SK-N-SH (cell line): Measurements from ENCODE around the gene NPTX1. TPM values are rescaled to one million over a fixed set of nuclear protein-coding genes. Genes with fewer than 3 reads are reported as not detected.
A peak's percentile ranks its signal among the peaks of the same experiment; 100 is the strongest.

Experiments
- CTCF ChIA-PET: fragments of 300-600, 350-600 bp; formaldehyde crosslinking; extraction: SDS; loops from one replicate; lab custom pipeline; 2021; lab: Yijun Ruan, JAX
- POLR2A ChIA-PET: fragments of 350-600 bp; sonication (Branson Sonifier 250); formaldehyde crosslinking; extraction: SDS; loops from one replicate; lab custom pipeline; 2020; ENCODE audit warnings: antibody characterized with exemption, inconsistent platforms; lab: Yijun Ruan, JAX
- DNase-seq: peaks from one replicate; pipeline ENCODE4 v3.0.0; 2012
- H2AFZ ChIP-seq: fragments of 200-600 bp; sonication (generic); 2 replicates; pipeline ENCODE4 v1.8.1; 2016; ENCODE audit warnings: antibody characterized with exemption, mild to moderate bottlenecking, low read depth
- H3F3A ChIP-seq: fragments of 200-600 bp; sonication (generic); replicated peaks from 2 replicates; pipeline ENCODE3; 2016; ENCODE audit warnings: antibody characterized with exemption, mild to moderate bottlenecking; ENCODE audit not compliant: insufficient read depth
- H3K27ac ChIP-seq, 2 experiments: fragments of 200-500 bp in 1 of 2; fragments of 200-600 bp in 1 of 2; sonication (Bioruptor generic) in 1 of 2; sonication (generic), shearing (Covaris generic) in 1 of 2; 2 replicates each; pipeline versions ENCODE4 v1.5.1 to v1.6.1; 2014 to 2016; ENCODE audit warnings: low read depth in 2 of 2, inconsistent platforms in 1 of 2, low read length in 1 of 2, mild to moderate bottlenecking in 1 of 2, mixed read lengths in 1 of 2
- H3K27me3 ChIP-seq: fragments of 200-600 bp; sonication (generic), shearing (Covaris generic); 2 replicates; pipeline ENCODE4 v1.6.1; 2016; ENCODE audit warnings: mixed run types; ENCODE audit not compliant: insufficient read depth
- H3K36me3 ChIP-seq, 2 experiments: fragments of 200-500 bp in 1 of 2; fragments of 200-600 bp in 1 of 2; sonication (Bioruptor generic) in 1 of 2; sonication (generic) in 1 of 2; replicated peaks in 1 of 2; 2 replicates each; pipeline versions ENCODE3 to v1.5.1; 2014 to 2016; ENCODE audit warnings: low read length in 1 of 2, mild to moderate bottlenecking in 1 of 2; ENCODE audit not compliant: insufficient read depth in 2 of 2, control insufficient read depth in 1 of 2
- H3K4me1 ChIP-seq, 2 experiments: fragments of 200-500 bp in 1 of 2; fragments of 200-600 bp in 1 of 2; sonication (Bioruptor generic) in 1 of 2; sonication (generic), shearing (Covaris generic) in 1 of 2; 2 replicates each; pipeline versions ENCODE4 v1.5.1 to v1.6.1; 2014 to 2016; ENCODE audit warnings: low read depth in 1 of 2, low read length in 1 of 2, mixed run types in 1 of 2; ENCODE audit not compliant: insufficient read depth in 2 of 2, control insufficient read depth in 1 of 2
- H3K4me2 ChIP-seq: fragments of 200-600 bp; sonication (generic), shearing (Covaris generic); 2 replicates; pipeline ENCODE4 v1.6.1; 2017; ENCODE audit warnings: mixed run types
- H3K4me3 ChIP-seq, 2 experiments: fragments of 200-500 bp in 1 of 2; fragments of 200-600 bp in 1 of 2; sonication (Bioruptor generic) in 1 of 2; sonication (generic), shearing (Covaris generic) in 1 of 2; 2 replicates each; pipeline versions ENCODE4 v1.5.1 to v1.8.1; 2014 to 2016; ENCODE audit warnings: low read depth in 2 of 2, inconsistent platforms in 1 of 2, low read length in 1 of 2, mild to moderate bottlenecking in 1 of 2, mixed read lengths in 1 of 2, moderate library complexity in 1 of 2
- H3K79me2 ChIP-seq: fragments of 200-600 bp; sonication (generic); 2 replicates; pipeline ENCODE4 v1.8.1; 2017; ENCODE audit warnings: mild to moderate bottlenecking; ENCODE audit not compliant: insufficient read depth
- H3K9ac ChIP-seq: fragments of 200-600 bp; sonication (generic); 2 replicates; pipeline ENCODE4 v1.6.1; 2017; ENCODE audit warnings: mixed run types
- H3K9me2 ChIP-seq: fragments of 200-600 bp; sonication (generic); 2 replicates; pipeline ENCODE4 v1.6.1; 2017; ENCODE audit warnings: mixed run types
- H3K9me3 ChIP-seq: fragments of 200-600 bp; sonication (generic); 2 replicates; pipeline ENCODE4 v1.6.1; 2017; ENCODE audit warnings: mixed run types, mild to moderate bottlenecking, moderate library complexity
- H4K20me1 ChIP-seq: fragments of 200-600 bp; sonication (generic); 2 replicates; pipeline ENCODE4 v1.6.1; 2017; ENCODE audit warnings: mild to moderate bottlenecking, mixed run types; ENCODE audit not compliant: insufficient read depth
- EZH2phosphoT487 ChIP-seq: fragments of 200-600 bp; sonication (generic); IDR thresholded peaks from 2 replicates; pipeline ENCODE4 v1.6.1; 2017; ENCODE audit warnings: low read depth, mixed run types, mild to moderate bottlenecking, antibody characterized with exemption, moderate library complexity, borderline replicate concordance
- FOXJ3 ChIP-seq: sonication (generic); formaldehyde crosslinking; IDR thresholded peaks from 2 replicates; pipeline ENCODE4 v1.5.1; 2020; ENCODE audit warnings: mild to moderate bottlenecking, missing genetic modification reagents
- FOXM1 ChIP-seq: IDR thresholded peaks from 2 replicates; pipeline ENCODE4 v1.4.0; 2012; ENCODE audit warnings: low read depth, mild to moderate bottlenecking
- GABPA ChIP-seq: IDR thresholded peaks from 2 replicates; pipeline ENCODE4 v1.4.0; 2012; ENCODE audit warnings: low read depth, mild to moderate bottlenecking
- GATA2 ChIP-seq: sonication (generic); formaldehyde crosslinking; IDR thresholded peaks from 2 replicates; pipeline ENCODE4 v1.5.0; 2020; ENCODE audit warnings: mild to moderate bottlenecking, missing genetic modification reagents
- RCOR1 ChIP-seq: fragments of 150-350 bp; IDR thresholded peaks from 2 replicates; pipeline ENCODE4 v1.6.1; 2017; ENCODE audit warnings: antibody characterized with exemption, low read length
- SMC3 ChIP-seq: IDR thresholded peaks from 2 replicates; pipeline ENCODE4 v1.6.1; 2012; ENCODE audit warnings: low read depth, low read length, improper control_type of control experiment
- WGBS: methylation state at CpG from one replicate; pipeline ENCODE4 v1.1.6; 2017; ENCODE audit warnings: low lambda C conversion rate; 5-methylcytosine and 5-hydroxymethylcytosine counted together
- polyA plus RNA-seq, 3 experiments: library from polyadenylated mRNA; depleted of rRNA; stranded (reverse); fragments of >200 nt; gene quantifications; 2 replicates each; pipeline ENCODE4 v1.2.3, GENCODE V29; 2012
- TF ChIP-seq, protein P1 (sequence below): IDR thresholded peaks from 2 replicates; pipeline ENCODE4; 2012

Gene NPTX1
- polyA plus RNA-seq, 1 of the 3 experiments (the other 2 are of a cell fraction): 0.05 TPM

DNA sequence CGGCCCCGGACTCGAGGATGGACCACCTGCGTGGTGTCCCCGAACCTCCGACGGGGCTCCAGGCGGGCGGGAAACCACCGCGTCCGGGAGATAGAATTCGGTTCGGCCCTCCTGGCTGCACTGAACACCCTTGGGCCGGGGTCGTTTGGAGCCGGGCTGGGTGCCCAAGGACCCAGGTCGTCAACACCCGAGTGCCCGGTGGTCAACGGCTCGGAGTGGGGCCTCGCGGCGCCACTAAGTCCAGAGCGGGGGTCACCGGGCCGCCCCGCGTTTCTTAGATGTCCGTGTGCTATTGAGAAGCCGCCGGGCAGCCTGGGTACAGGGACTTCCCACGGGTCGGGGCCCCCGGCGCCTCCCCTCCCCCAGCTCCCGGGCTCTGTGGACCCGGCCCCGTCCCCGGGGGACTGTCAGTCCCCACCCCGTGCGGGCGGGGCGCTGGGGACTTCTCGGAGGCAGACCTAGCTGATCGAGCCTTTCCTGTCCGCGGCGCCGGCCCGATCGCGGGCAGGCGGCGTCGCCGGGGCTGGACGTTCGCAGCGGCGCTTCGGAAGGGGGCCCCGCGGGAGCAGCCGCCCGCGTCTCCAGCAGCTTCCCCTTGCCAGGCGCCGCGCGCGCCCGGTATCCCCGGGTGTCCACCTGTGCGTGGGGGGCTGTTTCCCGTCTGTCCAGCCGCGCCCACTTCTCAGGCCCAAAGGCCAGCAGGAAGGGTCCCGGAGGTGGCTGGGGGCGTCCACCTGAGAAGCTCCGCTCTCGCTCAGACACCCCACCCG, 655 bp upstream of the NPTX1 start:
- POLR2A ChIA-PET: interaction anchor here (1.1 to 1.6 kb wide), 2 partner anchors 12 to 22 kb away, joined by 4 to 5 read pairs; no protein-coding TSS in a partner anchor
- Histone ChIP-seq H3K9me2 (no peaks in the 10 kb centered on the region), H3K4me3 (no peak overlapping the region; a peak in 1 of 4 replicates), H3K79me2 (no peaks in the 10 kb centered on the region), H4K20me1 (peaks cover 14% of the 10 kb centered on the region), H3K36me3 (no peaks in the 10 kb centered on the region), H3K27me3 (peaks cover 99% of the 10 kb centered on the region), H3K27ac (no peak overlapping the region), H3K9me3 (no peaks in the 10 kb centered on the region), H3K4me1 (peaks cover 0 to 14% of the 10 kb centered on the region in 2 experiments; a peak in 1 of 4 replicates), H3K9ac (no peak overlapping the region), H3K4me2 (peak overlapping the region; percentile 91; the same call in 1 of the 2 replicates), H2AFZ (no peak overlapping the region), H3F3A (no peaks in the 10 kb centered on the region)
- no peak for TF ChIP-seq GATA2
- no peak for TF ChIP-seq RCOR1
- TF ChIP-seq GABPA: no peak
- TF ChIP-seq EZH2phosphoT487: peak; percentile 99
- peak; percentile 75 for DNase-seq
- 2% methylated on average over 19 of the region's 84 CpGs for WGBS
- CTCF ChIA-PET: interaction anchor here (0.6 to 7.6 kb wide), 41 partner anchors 9 to 619 kb away, joined by 3 to 71 read pairs (median 4); no protein-coding TSS in a partner anchor

DNA sequence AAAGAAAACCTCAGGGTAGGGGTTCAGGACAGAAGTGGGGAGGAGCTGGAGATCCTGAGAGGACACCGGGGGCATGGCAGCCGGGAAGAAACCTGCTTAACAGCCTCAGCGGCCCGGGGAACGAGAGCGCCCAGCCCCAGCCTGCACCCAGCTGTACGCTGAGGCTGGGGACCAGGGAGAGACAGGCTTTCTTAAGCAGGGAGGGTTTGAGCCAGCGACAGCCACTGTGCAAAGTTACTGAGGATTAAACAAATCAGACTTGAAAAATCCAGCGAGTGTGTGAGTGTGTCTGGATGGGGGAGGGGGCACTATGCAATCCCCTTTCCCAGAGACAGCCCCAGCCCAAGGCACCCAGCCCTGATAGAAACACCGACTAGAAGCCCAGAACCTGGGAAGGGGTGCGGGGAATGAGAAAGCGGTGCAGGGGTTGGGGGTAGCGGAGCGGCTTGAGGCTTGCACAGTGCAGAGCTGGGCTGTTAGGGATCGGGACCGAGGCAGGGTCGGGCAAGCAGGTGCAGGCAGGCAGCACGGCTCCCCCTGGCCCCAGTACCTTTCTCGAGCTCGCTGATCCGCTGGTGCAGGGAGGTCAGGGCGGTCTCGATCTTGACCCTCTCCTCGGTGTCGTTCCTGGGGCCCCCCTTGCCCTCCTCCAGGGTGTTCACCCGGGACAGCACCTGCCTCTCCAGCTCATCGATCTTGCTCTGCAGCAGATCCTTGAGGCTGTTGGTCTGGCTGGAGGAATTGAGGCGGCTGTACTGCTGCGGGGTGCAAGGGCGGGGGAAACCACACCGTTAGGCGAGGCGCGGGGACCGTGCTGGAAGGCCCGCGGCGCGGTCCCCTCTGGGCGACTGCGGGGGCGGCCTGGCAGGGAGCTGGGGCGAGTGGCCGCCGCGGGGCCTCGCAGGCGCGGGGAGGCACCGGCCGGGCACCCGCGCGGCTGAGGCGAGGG, 1.2 kb downstream of the NPTX1 start:
- H3K27ac ChIP-seq: no peak overlapping the region
- H3K9me3 ChIP-seq: no peaks in the 10 kb centered on the region
- 6% methylated on average over 46 of the region's 55 CpGs for WGBS
- peak overlapping the region in 1 of 2 experiments; percentile 55; a peak in 3 of 4 replicates for H3K4me3 ChIP-seq
- CTCF ChIA-PET: interaction anchor here (0.6 to 7.6 kb wide), 24 partner anchors 8 to 526 kb away, joined by 3 to 71 read pairs (median 4); no protein-coding TSS in a partner anchor
- H3K27me3 ChIP-seq: peaks cover 99% of the 10 kb centered on the region
- no peaks in the 10 kb centered on the region for H3K9me2 ChIP-seq
- no peaks in the 10 kb centered on the region for H3K79me2 ChIP-seq
- POLR2A ChIA-PET: interaction anchor here (1.6 to 1.7 kb wide), 2 partner anchors 10 to 21 kb away, joined by 4 to 5 read pairs; no protein-coding TSS in a partner anchor
- peak; percentile 69 for DNase-seq
- H3F3A ChIP-seq: no peaks in the 10 kb centered on the region
- TF ChIP-seq, protein P1, sequence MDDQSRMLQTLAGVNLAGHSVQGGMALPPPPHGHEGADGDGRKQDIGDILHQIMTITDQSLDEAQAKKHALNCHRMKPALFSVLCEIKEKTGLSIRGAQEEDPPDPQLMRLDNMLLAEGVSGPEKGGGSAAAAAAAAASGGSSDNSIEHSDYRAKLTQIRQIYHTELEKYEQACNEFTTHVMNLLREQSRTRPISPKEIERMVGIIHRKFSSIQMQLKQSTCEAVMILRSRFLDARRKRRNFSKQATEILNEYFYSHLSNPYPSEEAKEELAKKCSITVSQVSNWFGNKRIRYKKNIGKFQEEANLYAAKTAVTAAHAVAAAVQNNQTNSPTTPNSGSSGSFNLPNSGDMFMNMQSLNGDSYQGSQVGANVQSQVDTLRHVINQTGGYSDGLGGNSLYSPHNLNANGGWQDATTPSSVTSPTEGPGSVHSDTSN: no peak
- TF ChIP-seq FOXJ3 (CRISPR knock-in tag): no peak
- TF ChIP-seq FOXM1: no peak
- no peak for TF ChIP-seq SMC3
- TF ChIP-seq, all 33 proteins: peak for 0
- H3K4me2 ChIP-seq: peak overlapping the region; percentile 91; the same call in 1 of the 2 replicates
- peaks cover 0 to 14% of the 10 kb centered on the region in 2 experiments; a peak in 1 of 4 replicates for H3K4me1 ChIP-seq
- peaks cover 14% of the 10 kb centered on the region for H4K20me1 ChIP-seq
- no peak overlapping the region for H3K9ac ChIP-seq
- H3K36me3 ChIP-seq: no peaks in the 10 kb centered on the region
- H2AFZ ChIP-seq: no peak overlapping the region
